HepG2 (cell line): ENCODE measurements around the gene SUN5. TPM values are rescaled to one million over a fixed set of nuclear protein-coding genes. Genes with fewer than 3 reads are reported as not detected.

Experiments
- GFI1 ChIP-seq: sonication (generic); formaldehyde crosslinking; IDR thresholded peaks from 2 replicates; pipeline ENCODE4 v1.5.0; 2020; ENCODE audit warnings: missing genetic modification reagents, mild to moderate bottlenecking, borderline replicate concordance
- HBP1 ChIP-seq: IDR thresholded peaks from 2 replicates; pipeline ENCODE4 v1.6.1; 2016; ENCODE audit warnings: low read depth, control low read depth
- HMG20A ChIP-seq: IDR thresholded peaks from 2 replicates; pipeline ENCODE4 v1.6.1; 2016; ENCODE audit warnings: borderline replicate concordance
- HMGXB4 ChIP-seq, 2 experiments: sonication (generic) in 1 of 2; formaldehyde crosslinking in 1 of 2; IDR thresholded peaks; 2 replicates each; pipeline versions ENCODE4 v1.4.0 to v1.6.1; 2018 to 2020; ENCODE audit warnings: missing genetic modification reagents in 2 of 2, borderline replicate concordance in 1 of 2, low read depth in 1 of 2, mild to moderate bottlenecking in 1 of 2, missing biosample characterization in 1 of 2
- MAFK ChIP-seq, 2 experiments: IDR thresholded peaks in 1 of 2; conservative IDR thresholded peaks in 1 of 2; 2 replicates each; pipeline ENCODE4 v1.6.1; 2011; ENCODE audit warnings: improper control_type of control experiment in 2 of 2, low read length in 2 of 2
- NCOA5 ChIP-seq: sonication (generic); formaldehyde crosslinking; IDR thresholded peaks from 2 replicates; pipeline ENCODE4 v1.4.0; 2020; ENCODE audit warnings: missing genetic modification reagents
- NFYB ChIP-seq: sonication (generic); formaldehyde crosslinking; IDR thresholded peaks from 2 replicates; pipeline ENCODE4 v1.4.0; 2020; ENCODE audit warnings: missing genetic modification reagents
- NFYC ChIP-seq: IDR thresholded peaks from 2 replicates; pipeline ENCODE4 v1.6.1; 2016; ENCODE audit warnings: missing genetic modification reagents, missing compliant biosample characterization
- NPAS2 ChIP-seq: sonication (generic); formaldehyde crosslinking; IDR thresholded peaks from 2 replicates; pipeline ENCODE4 v1.8.0; 2022; ENCODE audit warnings: mild to moderate bottlenecking, missing genetic modification reagents, borderline replicate concordance
- USF2 ChIP-seq, 2 experiments: sonication (generic) in 1 of 2; formaldehyde crosslinking in 1 of 2; IDR thresholded peaks; 2 replicates each; pipeline versions ENCODE4 v1.5.1 to v1.6.1; 2011 to 2020; ENCODE audit warnings: borderline replicate concordance in 1 of 2, low read depth in 1 of 2, low read length in 1 of 2, mild to moderate bottlenecking in 1 of 2, missing genetic modification reagents in 1 of 2, moderate library complexity in 1 of 2
- ZNF276 ChIP-seq: sonication (generic); formaldehyde crosslinking; IDR thresholded peaks from 2 replicates; pipeline ENCODE4 v1.4.0; 2020; ENCODE audit warnings: mild to moderate bottlenecking, low read depth, missing genetic modification reagents
- ZNF549 ChIP-seq: sonication (generic); formaldehyde crosslinking; IDR thresholded peaks from 2 replicates; pipeline ENCODE4 v1.5.0; 2020; ENCODE audit warnings: missing genetic modification reagents
- ZNF710 ChIP-seq: sonication (generic); formaldehyde crosslinking; IDR thresholded peaks from 2 replicates; pipeline ENCODE4 v1.5.0; 2020; ENCODE audit warnings: mild to moderate bottlenecking, missing genetic modification reagents, borderline replicate concordance
- polyA plus RNA-seq, 8 experiments: library from polyadenylated mRNA; depleted of rRNA in 3 of 8; stranded (reverse) in 7 of 8; unstranded in 1 of 8; fragments of >200 nt; fragmentation: Illumina TruSeq in 4 of 8; extraction: Trizol in 4 of 8; gene quantifications; 2 replicates each; pipeline versions ENCODE4 v1.2.1 to v1.2.3, GENCODE V29; 2011 to 2016; ENCODE audit warnings: low read depth in 4 of 8, missing spikeins in 1 of 8, mixed read lengths in 1 of 8; ENCODE audit not compliant: insufficient read depth in 1 of 8
- total RNA-seq, 5 experiments: library from RNA; depleted of rRNA; stranded (reverse); fragments of >200 nt; fragmentation: Illumina TruSeq; extraction: Trizol; gene quantifications; 2 replicates each; pipeline ENCODE4 v1.2.3, GENCODE V29; 2016; ENCODE audit warnings: low read depth in 1 of 5

Gene SUN5
- total and polyA plus RNA-seq, 2 of the 13 experiments (the other 11 are each of a cell fraction or from before 2014, with no cell fraction given), result not detected

GRCh38 chr20:33023439-33024242, 19.4 kb upstream of the SUN5 start (continued):
- TF ChIP-seq ZNF276 (CRISPR knock-in tag), result no peak
- TF ChIP-seq MAFK (conservative IDR thresholded peaks at IDR 0.05 in 1 of 2, IDR thresholded peaks at IDR 0.05 in 1 of 2; ENCODE audit: low read length in 2 of 2), result no peak
- no peak for TF ChIP-seq GFI1 (CRISPR knock-in tag)
- TF ChIP-seq HBP1 (CRISPR knock-in tag), result no peak
- TF ChIP-seq HMG20A (CRISPR knock-in tag), result no peak
- TF ChIP-seq HMGXB4 (CRISPR knock-in tag; IDR thresholded peaks at IDR 0.05; ENCODE audit: borderline replicate concordance in 1 of 2, low read depth in 1 of 2), result no peak
- no peak for TF ChIP-seq USF2 (IDR thresholded peaks at IDR 0.05; ENCODE audit: low read depth, low read length)
- TF ChIP-seq USF2 (CRISPR knock-in tag; IDR thresholded peaks at IDR 0.05; ENCODE audit: borderline replicate concordance), result no peak
- TF ChIP-seq NFYC (CRISPR knock-in tag), result no peak
- 0 out of 2 replicates have a peak, but pooled peaks have one; percentile 40 for TF ChIP-seq ZNF710
- TF ChIP-seq NCOA5, result no peak
- TF ChIP-seq ZNF549 (CRISPR knock-in tag), result no peak
- no peak for TF ChIP-seq NFYB (CRISPR knock-in tag)
- TF ChIP-seq NPAS2 (CRISPR knock-in tag), result no peak
